SK-N-DZ (cell line): ENCODE results near the gene ZNF821.
"Not testable (repeated sequence)": the region's sequence is repeated elsewhere in the genome, so short reads cannot be mapped to it uniquely, and the experiment has no call there.

Source experiments
- DNase-seq: peaks from one replicate; pipeline ENCODE4 v3.0.0-alpha.2; 2015; ENCODE audit warnings: low spot score

ZNF821 gene

DNA sequence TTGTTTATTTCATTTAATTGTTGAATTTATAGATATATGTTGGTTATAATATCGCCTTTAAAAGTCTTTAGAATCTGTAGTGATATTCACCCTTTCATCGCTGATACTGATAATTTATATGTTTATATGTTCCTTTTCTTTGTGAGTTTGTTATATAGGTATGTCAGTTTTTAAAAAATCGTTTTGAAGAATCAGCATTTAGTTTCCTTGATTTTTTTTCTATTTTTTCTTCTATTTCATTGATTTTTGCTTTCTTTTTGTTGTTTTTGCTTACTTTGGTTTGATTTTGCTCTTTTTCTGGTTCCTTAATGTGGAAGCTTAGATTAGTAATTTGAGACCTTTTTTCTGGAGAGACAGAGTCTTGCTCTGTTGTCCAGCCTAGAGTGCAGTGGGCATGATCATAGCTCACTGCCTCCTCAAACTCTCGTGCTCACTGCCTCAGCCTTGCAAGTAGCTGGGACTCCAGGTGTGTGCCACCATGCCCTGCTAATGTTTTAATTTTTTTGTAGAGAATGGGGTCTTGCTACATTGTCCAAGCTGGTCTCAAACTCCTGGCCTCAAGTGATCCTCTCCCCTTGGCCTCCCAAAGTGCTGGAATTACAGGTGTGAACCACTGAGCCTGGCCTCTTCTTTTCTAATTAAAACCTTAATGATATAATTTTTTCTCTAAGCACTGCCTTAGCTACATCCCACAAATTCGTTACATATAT is 18.8 kb upstream of the ZNF821 start:
- no peak for DNase-seq

DNA sequence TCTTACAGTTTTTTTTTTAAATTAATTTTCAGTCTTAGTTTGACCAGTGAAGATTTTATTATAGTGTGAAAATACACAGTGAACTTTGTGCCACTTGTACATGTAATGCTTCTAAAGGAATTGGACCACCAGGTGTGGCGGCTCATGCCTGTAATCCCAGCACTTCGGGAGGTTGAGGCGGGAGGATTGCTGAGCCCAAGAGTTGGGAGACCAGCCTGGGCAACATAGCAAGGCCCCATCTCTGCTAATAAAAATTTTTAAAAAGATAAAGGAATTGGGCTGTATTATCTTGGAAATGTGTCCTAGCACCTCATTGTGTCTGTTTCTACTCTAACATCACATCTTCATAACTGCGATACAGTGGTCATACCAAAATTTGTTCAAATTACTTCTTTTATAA is 15.2 kb upstream of the ZNF821 start:
- no peak for DNase-seq

DNA sequence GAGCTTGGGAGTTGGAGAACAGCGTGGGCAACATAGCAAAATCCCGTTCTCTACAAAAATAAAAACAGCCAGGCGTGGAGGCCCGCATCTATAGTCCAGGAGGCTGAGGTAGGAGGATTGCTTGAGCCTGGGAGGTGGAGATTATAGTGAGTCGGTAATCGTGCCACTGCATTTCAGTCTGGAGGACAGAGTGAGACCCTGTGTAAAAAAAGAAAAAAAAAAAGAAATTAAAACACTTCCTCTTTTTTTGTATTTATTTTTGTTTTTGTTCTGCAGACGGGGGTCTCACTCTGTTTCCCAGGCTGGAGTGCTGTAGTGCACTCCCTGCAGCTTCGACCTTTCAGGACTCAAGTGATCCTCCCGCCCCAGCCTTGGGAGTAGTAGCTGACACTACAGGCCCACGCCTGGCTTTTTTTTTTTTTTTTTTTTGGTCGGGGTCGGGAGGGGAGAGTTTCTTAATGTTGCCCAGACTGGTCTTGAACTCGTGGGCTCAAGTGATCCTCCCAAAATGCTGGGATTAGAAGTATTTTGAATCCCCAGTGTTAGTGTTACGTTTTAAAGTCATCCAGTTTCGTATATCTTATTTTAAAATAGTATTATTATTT is 12.9 kb upstream of the ZNF821 start:
- DNase-seq, result no peak

DNA sequence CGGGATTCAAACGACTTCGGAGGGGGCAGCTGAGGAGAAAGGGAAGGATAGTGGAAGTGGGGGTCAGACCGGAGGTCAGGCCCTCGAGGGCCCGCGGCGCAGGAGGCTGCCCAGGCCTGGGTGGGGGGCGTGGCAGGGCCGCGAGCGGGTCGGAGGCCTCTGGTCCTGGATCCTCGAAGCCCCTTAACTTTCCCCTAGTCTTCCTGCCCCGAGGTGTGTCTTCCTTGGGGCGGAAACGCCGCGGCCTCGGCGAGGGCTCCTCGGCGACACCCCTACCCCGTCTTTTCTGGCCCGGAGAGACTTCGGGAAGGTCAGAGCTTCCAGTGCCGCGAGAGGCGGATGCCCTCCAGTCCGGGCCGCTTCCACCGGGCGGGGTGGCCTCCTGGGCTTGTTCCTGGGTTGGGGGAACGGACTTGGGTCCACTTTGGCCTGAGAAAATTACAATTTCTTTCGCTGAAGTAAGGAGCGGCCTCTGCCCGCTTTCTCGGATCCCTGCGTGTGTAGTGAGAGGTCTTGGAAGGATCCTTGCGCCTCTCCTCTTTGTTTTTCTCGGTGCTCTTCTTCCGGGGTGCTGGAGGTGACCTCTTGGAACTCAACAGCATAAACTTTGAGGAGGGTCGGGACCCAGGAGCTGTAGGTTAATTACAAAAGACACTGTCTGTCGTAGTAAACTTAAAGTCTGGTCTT is 11.8 kb upstream of the ZNF821 start:
- peak; percentile 45 for DNase-seq

DNA sequence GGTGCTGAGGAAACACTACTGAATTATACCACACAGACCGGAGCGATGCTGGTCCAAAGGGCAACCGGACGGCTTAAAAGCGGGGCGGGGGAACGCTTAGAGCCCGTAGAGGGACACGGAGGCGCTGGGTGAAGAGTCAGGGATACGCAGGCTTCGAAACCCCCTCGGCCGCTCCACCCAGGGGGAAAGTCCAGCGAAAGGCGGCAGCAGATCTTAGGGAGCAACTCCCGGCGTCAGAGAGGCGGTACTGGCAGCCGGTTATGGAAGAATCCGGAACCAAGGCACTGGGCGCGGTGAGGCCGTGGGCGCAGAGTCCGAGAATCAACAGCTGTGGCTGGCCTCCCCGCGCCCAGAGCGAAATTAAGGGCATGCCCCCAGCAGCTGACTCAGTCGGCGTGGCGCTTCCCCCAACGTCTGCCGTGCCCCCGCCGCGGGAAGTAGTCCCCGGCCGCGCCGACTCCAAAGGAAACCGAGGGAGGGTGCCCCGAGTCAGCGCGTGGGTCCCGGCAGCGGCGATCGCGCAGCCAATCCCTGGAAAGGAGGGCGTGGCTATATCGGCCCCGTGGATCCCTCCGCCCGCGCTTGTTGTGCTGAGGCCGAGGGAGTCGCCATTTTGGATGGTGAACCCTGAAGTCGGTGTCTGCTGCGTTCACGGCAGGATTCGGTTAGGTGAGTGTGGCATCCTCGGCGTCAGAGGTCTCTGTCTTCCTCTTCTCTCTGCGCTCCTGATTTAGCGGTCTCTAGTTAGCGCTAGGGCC is 11.1 kb upstream of the ZNF821 start, which contains the start of gene IST1:
IST1 (plus strand) TSS at position 611 of the 758 bp plus-strand sequence. CDS start 20,110 bp downstream, outside the sequence.
- DNase-seq, result peak; percentile 99

DNA sequence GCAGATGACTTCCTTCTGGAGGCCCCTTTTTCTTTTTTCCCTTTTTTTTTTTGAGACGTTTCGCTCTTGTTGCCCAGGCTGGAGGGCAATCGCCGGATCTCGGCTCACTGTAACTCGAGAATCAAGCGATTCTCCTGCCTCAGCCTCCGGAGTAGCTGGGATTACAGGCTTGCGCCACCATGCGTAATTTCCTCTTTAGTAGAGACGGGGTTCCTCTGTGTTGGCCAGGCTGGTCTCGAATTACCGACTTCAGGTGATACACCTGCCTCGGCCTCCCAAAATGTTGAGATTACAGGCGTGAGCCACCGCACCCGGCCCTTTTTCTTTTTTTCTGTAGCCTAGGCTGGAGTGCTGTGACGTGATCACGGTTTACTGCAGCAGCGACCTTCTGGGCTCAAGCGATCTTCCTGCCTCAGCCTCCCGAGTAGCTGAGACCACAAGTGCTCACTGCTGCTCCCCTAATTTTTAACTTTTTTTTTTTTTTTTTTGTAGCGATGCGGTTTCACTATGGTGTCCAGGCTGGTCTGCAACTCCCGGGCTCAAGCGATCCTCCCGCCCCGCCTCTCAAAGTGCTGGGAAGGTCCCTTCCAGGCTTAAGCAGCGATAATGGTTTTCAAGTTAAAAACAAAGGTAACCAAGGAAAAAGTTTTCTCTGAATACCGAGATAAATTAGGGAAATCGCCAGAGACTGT is 10.4 kb upstream of the ZNF821 start:
- peak; percentile 72 for DNase-seq

DNA sequence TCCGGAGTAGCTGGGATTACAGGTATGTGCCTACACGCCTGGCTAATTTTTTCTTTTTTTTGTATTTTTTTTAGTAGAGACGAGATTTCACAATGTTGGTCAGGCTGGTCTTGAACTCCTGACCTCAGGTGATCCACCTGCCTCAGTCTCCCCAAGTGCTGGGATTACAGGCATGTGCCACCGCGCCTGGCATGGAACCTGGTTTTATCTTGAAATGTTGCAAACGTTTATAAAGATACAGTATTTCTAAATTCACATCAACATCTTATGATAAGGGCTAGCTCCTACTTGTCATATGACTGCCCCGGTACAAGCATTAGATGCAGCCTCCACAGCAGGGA is 9.9 kb upstream of the ZNF821 start:
- DNase-seq, result no peak

DNA sequence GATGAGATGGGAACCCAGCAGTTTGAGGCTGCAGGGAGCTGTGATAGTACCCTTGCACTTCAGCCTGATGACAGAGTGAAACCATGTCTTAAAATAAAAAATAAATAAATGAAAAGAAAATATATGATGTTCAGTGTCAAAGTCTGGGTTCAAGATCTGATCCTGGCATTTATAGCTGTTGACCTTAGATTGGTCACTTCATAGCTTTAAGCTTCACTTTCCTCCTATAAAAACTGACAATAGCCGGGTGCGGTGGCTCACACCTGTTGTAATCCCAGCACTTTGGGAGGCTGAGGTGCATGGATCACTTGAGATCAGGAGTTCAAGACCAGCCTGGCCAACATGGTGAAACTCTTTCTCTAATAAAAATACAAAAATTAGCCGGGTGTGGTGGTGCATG is 5.2 kb upstream of the ZNF821 start:
- no peak for DNase-seq

DNA sequence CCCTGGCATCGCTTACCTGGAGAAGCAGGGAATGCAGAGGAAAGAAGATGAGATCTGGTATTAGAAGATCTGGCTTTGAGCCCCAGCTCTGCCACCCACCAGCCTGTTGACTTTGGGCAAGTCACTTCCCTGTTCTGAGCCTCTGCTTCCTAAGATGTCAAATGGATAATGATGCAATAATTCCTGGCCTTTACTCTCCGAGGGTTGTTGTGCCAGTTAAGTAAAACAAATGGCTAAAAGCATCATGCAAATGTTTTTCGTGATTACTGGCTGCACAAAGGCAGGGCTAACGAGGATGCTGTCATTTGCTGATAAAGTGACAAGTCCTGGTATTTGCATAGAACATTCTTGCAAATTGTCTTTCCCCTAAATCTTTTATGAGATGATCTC is 1.3 kb upstream of the ZNF821 start:
- DNase-seq, result no peak

DNA sequence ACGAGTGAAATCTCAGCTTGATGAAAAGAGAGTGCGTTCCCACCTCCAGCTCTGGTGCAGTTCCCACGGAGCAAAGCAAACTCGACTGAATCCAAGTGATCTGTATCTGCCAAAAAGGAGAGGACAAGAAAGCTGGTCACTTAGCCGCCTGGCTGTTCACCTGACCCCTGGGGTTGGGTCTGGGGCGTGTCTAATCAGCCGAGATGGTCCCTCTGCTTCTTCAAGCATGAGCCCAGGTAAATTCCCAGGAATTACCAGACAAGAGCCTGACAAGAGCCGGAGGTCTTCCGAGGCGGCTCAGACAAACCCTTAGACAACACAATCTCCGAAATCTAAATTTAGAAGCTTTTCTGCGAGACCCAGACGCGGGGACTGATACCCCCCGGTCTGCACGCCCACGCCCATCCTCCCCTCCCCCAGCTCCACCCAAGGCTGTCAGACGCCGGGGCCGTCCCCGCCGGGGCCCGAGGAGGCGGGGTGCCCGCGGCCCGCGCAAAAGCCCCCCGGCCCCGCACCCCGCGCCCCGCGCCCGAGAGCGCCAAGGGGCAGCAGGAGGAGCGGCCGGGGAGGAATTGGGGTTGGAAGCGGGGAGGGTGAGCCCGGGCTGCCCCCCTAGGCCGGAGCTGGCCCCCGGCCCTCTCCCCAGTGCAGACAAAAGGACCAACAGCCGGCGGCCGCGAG is 674 bp downstream of the ZNF821 start:
- peak; percentile 47 for DNase-seq

DNA sequence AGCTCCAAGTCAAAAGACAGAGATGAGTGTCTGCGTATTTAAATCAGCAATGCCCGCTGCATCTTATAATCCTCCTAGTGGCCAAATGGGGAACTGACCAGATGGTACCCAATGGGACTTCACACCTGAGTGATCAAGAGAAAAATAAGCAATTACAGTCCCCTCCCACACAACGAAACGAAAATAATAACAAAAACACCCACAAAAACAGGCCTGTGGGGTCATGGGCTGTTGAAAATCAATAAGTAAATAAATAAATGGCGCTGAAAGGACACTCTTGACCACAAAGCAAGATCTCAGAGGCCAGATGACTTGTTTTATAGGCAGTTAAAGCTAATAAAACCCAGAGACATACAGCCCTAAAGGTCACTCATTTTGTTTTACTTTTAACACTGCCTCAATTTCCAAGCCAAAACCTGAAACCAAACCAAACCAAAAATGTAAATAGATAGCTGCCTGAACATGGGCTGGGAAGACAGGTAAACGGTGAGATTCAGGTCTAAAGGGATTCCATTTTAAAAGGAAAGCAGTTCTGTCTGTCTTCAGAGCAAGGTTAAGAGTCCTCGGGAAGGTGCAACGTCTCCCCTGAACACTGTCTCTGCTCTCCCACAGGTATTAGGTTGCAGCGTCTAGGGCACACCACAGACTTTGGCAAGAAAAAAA is 1.3 kb downstream of the ZNF821 start:
- DNase-seq, result peak; percentile 79

DNA sequence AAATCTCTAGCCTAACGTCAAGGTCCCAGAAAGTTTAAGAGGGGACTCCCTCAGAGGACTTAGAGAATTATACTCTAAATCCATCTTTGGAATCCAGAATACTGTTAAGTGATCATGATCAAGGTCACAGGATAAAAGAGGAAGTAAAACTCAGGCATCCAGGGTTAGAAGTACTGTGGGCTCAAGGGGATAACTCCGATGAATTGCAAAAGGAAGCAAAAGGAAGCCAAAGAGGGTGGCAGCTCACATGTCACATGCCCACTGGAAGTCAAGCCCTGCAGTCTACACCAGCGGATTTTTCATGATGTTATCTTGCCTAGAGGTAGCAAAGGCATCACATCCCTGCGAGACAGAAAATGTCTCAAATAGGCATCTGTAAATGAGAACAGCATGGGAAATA is 3.8 kb downstream of the ZNF821 start:
- DNase-seq, result no peak

DNA sequence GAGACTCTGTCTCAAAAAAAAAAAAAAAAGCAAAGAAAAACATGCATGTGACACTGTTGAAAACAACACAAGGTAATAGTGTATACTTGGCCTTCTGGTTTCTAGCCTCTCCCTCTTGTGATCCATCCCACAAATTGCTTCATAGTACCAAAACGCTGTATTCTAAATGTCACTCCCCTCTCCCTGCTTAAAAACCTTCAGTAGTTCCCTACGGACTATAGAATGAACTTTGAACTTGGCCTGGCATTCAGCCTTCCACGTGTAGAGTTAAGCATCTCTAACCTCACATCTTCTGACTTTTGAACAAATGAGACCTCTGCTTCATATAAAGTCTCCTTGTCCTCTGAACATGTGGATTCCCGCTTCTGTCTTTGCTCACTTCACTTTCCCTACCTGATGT is 5.1 kb downstream of the ZNF821 start:
- no peak for DNase-seq

DNA sequence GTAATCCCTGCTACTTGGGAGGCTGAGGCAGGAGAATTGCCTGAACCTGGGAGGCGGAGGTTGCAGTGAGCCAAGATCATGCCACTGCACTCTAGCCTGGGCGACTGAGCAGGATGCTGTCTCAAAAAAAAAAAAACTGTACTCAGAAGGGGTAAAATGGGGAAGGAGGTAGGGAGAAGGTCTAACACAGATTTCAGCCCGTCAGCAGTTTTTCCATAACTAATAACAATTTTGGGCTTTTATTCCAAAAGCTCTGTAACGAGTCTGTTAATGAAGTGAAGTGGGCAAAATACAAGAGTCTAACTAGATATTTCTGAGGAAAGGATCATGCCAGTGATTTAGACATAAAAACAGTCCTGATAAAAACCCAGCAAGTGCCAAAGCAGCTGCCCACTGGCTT is 10.8 kb downstream of the ZNF821 start:
- no peak for DNase-seq

DNA sequence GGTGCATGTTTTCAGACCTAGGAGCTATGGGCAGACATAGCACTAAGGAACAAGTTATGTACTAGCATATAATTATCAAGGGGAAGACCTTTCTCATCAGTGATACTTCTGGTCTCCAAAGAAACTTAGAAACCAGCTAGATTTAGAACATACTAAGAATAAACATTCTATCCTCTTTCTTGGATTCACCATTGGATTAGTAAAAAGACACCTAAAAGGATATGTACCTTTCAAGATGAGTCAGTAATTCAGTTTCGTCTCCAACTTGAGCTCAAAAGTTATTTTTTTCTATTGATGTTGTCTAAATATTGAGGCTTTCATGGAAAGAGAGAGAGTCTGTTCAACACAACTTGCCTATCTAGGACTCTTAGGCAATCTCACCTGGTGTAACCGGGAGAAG is 13.2 kb downstream of the ZNF821 start:
- DNase-seq, result no peak

DNA sequence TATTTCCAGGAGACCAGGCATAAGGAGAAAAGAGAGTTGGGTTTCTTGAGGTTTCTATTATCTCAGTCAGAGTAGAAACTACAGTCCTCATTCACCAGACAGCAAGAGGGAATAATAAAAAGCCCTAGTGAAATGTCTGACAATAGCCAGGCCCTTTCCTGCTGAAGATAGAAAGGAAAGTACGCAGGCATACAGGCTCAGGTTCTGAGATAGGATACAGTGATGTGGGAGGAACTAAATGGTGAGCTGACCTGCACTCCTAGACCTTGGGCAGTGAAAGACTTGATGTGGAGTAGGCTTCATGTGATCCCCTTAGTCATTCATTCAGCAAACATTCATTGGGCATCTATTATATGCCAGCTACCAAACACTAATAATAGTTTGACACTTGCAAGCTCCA is 14.9 kb downstream of the ZNF821 start:
- no peak for DNase-seq

DNA sequence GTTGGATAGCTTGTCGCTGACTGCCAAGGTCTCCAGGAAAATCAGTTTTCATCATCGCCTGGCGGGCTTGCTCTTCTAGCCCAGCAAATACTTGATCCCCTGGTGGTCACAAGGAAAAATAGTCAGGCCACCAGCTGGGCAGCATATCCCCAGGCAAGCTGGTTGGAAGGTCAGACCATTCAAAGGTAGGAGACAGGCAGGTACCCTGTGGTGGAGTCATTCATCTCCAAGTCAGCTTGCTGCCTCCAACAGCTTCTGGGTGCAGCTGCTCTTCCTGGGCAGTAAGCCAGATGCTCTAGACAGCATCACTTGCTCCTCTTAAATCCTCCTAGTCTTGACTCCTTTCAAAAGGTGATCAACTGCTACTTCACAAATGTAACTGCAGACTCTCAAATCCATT is 16.0 kb downstream of the ZNF821 start:
- no peak for DNase-seq

DNA sequence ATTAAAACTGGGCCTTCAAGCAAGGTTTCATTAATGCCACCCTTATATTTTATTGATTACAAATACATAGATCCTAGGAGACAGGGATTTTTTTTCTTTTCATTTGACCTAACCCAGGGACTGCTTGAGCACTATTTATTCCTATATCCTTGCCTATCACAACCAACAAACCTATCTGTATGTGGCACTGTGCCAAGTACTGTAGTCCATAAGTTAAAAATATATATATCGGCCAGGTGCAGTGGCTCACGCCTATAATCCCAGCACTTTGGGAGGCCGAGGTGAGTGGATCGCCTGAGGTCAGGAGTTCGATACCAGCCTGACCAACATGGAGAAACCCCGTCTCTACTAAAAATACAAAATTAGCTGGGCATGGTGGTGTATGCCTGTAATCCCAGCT is 16.8 kb downstream of the ZNF821 start:
- DNase-seq, result not testable (repeated sequence)

DNA sequence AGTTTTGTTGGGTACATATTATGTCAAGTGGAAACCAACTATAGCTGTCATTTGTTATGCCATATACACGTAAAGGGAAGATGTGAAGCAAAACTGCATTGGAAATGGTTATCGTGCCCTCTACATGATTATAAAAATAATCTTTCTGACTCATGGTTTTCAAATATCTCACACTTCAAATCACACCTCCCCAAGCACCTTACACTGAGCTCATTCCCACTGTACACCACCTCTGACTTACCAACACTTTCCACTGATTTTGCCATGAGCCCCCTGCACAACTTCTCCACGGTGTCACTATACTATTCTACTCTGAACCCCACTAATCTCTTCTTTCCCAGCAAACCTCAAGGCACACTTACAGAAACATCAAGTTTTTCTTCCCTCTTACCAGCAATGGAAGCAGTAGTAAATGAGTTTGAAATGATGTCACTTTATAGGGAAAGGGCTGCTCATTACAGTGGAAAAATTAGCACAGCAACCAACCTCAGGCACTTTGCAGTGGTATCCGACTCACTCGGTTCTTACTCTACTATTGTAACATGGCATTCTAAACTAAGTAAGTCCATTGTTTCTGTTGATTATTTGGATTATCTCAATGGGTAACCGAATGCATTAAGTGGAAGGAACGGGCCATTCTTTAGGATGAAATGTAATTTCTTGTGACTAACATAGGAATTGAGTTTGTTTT is 18.7 kb downstream of the ZNF821 start:
- DNase-seq, result no peak

DNA sequence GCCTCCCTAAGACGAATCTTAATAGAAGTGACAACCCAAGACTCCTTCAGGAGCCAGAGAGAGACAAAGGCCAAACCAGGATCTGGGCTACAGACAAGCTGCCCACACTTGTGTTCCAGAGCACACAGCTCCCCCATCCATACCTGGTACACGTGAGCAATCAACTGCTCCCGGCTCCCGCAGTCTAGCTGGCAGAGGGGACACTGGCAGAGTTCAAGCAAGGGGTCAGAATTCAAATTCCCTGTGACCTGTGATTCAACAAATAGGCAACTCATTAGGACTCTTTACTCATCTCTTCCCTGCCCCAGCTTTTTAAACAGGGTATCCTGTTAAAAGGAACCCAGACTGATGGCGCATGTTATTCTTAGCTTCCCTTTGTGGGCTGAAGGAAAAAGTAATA is 20.0 kb downstream of the ZNF821 start:
- DNase-seq, result no peak
